T-helper 2 cell (primary cell): Measurements from ENCODE around the gene MVB12B.

Experiments
- DNase-seq, 5 experiments: peaks; one replicate each; pipeline versions ENCODE4 v3.0.0 to v3.0.0-alpha.2; 2012 to 2022

The MVB12B gene

DNA sequence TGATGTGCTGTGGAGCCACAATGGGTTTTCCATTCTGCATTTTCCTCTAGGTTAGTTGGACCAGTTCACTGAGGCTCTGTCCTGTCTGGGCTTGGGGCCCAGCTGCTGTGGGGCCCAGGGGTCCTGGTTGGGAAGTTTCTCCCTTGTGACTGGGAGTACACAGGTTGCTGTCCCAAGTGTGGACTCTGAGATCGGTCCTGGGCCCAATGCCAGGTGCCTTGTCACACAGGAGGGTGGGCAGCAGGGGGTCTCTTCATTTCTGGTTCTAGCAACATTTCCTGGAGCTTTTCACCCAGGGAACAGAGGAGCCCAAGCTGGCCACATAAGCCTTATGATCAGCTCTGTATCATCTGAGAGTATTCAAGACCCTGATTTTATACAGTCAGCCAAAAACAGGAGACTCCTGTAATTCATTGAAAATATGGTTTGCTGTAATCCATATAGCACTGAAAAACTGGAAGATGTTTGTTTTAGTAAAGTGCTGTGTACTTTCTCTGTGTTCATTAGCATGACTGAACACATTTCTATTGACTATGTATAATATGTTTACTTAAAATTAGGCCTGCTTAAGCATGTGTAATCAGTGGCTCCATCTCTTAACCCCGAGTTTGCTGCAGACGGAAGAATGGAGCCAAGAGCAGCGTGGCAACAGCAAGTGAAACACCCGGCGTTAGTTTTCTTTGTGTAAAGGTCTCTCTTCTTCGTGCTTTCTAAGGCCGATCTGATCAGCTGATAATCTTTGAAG, 62.5 kb downstream of the MVB12B start:
- DNase-seq, result no peak

DNA sequence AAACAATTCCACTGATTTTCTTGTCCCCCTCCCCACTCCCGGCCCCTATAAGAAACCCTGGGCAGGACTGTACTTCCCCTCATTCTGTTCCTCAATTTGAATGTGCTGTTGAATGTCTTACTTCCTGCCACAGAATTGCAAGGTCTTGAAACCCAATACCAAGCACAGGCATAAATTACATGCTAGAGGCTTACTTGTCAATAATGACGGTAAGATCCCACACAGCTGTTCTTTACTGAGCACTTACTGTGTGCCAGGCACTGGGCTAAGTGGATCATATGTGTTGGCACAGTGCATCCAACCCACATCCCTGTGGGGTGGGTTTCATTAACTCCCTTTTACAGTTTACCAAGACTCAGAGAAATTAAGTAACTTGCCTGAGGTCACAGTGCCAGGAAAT, 63.4 kb downstream of the MVB12B start:
- peak in 1 of 5 experiments; percentile 70 for DNase-seq

DNA sequence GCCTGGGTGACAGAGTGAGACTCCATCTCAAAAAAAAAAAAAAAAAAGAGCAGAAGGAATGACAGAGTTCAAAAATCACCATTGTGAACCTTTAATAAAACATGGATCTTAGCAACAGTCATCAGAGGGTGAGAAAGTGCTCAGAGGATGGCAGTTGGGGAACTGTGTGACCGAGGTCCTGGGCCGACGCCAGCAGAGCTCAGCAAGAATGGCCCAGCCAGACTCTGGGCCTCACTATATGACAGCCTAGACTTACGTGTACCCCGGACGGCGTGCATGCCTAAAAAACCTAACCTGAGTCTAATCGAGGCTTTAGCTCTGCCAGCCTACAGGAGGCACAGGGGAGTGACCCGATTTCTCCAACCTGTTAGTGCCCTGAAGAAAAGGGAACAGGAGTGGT, 64.3 kb downstream of the MVB12B start:
- DNase-seq, result no peak

DNA sequence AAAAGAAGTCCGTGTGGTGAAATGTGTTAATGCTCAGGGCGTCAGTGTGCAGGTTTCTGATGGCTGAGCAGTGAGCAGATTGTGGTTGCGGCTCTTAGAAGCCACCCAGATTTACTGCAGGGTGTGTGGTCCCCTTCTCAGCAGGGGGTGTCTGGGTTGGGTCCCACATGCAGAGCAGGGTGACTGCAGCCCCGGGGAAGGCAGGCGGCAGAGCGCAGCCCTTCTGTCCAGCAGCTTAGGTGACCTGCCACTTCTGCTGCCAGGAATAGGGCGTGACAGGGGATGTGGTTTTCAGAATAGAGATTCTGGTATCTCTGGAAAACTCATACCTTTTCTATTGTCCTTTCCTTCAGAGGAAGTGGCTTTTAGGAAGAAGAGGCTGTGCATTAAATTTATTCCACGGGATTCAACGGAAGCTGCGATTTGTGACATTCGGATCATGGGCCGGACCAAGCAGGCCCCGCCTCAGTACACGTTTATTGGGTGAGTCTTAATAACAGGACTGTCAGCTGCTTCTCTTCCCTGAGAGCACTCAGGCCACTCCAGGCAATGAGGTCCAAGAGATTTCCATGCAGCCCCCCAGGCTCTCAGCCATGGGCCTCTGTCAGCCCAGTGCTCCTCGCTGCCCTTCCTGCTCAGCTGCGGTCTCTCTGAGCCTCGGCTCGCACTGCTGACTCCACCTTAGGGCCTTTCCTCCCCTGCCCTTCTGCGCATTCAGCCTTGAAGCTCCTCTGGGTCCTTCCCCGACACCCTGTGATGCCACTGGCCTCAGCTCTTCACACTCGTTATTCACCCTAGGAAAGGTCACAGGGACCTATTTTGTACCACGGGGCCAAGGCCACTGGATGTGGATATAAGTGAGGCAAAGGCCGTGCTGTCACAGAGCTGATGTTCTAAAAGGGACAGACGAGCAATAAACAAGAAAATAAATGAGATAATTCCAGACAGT, 65.4 kb downstream of the MVB12B start:
- no peak for DNase-seq

DNA sequence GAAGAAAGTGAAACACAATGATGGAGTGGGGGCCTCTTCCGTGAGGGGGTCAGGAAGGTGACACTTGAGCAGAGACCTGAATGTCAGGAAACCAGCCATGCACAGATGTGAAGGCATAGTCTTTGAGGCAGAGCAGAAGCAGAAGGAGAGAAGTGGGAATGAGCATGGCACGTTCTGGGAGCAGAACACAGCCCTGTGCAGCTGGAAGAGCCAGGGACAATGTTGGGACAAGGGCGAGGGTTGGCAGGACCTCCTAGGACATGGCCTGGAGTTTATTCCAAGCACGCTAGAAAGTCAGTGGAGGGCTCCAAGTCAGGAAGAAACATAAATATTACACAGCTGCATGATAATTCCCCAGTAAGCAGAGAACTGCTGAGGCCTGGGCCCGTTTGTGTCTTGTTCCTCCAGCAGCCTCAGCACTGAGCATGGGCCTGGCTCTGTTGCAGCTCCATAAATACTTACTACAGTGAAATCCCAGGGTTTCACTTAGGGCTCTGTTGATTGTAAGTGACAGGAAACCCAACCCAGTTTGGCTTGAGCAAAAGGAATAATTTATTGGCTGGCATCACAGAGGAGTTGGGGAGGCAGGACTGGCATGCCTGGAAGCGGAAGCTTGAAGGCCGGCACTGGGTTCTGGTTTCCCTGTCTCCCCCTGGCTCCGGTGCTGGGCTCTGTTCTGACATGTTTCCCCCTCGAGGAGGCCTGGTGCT, 66.2 kb downstream of the MVB12B start:
- no peak for DNase-seq

DNA sequence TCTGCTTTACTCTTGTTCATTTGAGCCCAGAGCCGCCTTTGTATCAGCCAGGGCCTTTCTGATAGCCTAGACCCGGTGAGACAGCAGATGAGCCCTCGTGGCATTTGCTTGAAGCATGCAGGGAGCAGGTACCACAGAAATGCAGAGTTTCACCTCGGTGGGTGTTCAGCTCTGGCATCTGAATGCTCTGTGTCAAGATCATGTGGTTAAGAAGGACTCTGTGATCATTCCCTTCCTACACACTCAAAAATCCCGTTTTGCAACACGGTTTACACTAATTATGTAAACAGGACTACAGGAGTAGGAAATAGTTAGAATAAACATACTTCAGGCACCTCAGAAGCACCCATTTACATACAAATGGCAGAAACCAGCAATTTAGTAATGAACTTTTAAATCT, 67.2 kb downstream of the MVB12B start:
- no peak for DNase-seq

DNA sequence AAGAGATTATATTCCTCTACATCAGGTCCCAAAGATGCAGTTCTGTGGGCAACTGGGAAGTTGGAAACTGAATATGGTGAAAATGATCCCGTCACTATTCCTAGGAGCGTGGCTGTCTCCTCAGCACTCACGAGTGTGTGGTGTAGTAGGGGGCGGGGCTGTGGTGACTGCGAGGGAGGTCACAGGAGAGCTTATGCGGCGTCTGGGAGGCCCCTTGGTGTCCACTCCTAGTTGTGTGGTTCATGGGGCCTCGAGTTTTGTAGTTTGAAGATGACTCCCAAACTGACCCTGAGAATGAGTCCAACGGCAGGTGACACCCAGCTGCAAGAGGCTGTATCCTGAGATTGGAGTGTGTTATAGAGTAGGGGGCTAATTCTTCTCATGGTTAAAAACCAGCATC, 68.2 kb downstream of the MVB12B start:
- DNase-seq, result no peak

DNA sequence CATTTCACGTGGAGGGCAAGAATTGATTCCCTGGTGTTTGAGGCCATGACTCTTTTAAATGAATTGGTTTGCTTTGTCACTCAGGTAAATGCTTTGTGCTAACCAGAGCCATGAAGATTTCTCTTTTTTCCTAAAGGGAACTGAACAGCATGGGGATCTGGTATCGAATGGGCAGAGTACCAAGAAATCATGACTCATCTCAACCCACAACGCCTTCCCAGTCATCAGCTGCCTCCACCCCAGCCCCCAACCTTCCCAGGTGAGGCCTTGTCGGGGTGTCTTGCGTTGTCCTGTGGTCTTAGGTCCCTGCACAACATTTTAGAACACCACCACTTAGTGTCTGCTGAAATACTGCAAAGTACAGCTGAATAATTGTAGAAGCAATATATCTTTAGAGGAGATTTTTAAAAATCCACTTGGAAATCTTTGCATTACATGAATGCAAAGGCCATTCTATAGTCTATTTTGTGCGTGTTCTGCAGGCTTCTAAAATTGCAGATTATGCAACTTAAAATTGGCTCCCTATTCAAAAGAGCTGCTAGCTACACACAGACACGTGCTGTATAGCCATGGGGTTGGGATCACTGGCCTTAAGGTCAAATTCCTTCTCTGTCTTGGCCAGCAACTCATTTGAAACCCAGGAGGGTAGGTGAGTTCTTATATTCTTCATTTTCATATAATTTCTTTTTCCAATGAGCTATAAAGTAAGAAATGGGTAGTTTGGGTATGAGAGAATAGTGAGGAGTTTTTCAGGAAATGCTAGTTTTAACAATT, 69.0 kb downstream of the MVB12B start:
- peak in 1 of 5 experiments; percentile 32 for DNase-seq

DNA sequence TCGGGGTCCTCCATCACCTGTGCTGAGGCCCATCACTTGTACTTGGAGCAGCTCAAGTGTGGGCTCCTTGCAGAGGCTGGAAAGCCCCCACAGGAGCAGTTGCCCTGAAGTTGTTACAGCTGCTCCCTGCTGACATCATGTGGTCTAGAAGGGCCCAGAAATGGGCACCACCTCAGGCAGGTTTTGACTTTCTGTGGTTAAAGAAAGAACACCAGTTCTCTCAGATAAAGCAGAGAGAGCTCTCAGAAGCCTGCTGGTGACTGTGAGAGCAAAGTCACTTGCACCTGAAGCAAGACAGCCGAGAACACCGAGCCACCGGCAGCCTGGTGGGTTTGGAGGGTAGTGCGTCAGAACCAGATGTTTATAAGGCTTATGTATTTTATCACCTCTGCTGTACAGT, 70.4 kb downstream of the MVB12B start:
- DNase-seq, result peak in 4 of 5 experiments; percentile 17 to 99 (median 62)

DNA sequence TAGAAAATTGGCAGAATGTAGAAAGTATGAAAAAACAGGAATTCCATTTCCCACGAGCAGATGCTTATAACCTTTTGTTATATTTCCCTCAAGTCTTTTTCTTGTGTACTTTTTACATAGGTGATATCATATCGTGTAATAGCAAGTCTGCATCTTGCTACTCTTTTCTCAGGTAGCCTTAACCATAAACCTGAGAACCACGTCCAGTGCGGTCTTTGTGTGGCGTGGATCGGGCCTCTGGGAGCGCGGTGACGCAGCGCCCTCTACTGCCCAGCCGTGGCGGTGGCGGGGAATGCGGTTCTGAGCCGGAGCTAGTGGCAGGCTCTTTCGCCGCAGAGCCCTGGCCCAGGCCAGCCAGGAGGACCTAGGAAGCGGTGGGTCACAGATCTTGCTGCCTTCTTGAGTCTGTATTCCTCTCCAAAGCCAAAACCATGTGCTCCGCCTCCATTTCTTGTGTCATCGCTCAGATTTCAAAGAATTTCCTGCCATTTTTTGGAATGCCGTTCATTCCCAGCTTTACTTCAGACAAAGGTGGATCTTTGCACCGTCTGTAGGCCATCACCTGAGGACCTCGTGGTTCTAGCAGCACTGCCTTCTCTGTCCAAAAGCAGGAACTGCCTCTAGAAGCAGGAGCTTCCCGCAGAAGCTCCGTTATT, 71.9 kb downstream of the MVB12B start:
- DNase-seq, result peak; percentile 49 to 75 (median 60)

DNA sequence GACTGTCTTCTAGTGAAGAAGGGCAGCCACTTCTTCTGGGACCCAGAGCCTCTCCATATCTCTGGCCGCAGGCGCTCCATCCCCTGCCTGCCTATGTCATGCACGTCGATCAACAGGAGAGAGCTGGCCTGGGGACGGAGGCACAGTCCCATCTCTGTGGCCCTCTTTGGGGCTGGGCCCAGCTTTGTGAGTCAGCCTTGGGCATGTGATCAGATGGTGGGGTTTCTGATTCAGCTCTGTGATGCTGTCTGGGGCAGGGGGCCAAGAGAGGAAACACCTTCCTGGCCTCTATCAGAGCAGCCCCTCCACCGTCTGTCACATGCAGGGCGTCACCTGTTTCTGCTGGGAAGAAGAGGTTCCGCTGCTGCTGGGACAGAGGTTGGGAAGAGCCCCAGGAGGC, 72.6 kb downstream of the MVB12B start:
- DNase-seq, result no peak

DNA sequence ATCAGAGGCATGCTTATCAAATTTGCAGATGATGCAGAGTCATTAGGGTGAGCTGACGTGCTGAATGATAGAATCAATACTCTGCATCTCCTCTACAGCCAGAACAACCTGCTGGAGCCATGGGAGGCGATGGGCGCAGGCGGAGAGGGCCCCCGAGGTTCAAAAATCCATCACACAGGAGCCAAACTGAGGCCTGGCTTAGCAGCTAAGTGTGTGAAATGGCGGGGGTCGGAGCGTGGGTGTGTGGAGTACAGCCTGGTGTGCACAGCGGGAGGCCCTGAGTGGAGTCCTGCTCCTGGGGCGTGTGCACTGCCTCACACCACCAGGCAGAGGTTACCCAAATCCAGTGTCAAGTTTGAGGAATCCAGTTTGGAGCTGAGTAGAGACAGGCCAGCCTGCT, 73.2 kb downstream of the MVB12B start:
- no peak for DNase-seq

DNA sequence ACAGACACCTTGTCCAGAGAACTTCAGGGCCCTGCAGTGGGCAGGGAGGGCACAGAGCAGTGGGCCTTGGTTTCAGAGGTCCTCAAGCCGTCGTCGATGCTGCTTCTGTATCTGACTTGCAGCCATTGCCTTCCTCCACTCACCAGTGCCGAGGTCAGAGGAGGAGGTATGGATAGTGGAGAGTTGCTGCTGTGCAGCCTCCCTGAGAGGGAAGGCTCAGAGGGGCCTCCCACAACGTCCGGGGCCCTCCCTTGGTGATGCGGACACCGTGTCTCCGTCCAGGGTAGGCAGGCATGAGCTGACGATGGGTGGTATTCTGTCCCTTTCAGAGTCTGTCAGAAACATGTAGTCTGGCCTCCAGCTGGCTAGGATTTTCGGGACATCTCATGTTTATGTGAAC, 73.9 kb downstream of the MVB12B start:
- no peak for DNase-seq

DNA sequence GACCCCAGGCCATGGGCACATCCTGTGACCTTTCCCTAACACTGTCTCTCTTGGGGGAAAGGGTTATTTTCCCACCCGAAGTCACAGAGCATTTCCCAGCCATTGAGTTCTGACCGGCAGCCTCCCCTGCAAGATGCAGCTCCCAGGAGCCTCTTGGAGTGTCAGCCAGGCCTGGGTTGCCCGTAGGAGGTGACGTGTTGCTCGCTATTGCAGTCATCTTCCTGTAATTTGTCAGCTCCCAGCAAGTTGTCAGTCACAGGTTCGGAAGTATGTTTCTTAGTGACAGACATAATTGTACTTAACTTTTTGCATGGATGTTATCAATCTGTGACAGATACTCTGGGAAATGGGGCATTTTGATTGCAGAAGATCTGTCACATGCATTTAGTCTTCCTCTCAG, 74.5 kb downstream of the MVB12B start:
- DNase-seq, result peak in 1 of 5 experiments; percentile 50

DNA sequence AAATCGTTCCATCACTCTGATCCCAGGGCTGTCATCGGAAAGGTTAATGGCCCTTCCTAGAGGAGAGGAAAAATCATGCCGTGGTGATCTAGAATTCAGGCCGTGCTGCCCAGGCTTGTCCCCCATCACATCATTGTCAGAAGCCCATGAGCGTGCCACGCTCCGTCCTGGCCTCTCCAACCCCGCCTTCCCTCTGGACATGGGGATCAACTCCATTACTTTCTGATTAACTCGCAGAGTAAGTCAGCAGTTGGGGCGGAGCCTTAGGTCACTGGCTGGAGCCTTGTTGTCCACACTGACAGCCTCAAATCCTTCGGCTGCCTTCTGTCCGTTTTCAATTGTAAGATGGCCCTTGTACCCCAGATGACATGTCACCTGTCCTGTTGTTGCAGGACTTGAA, 75.0 kb downstream of the MVB12B start:
- no peak for DNase-seq

DNA sequence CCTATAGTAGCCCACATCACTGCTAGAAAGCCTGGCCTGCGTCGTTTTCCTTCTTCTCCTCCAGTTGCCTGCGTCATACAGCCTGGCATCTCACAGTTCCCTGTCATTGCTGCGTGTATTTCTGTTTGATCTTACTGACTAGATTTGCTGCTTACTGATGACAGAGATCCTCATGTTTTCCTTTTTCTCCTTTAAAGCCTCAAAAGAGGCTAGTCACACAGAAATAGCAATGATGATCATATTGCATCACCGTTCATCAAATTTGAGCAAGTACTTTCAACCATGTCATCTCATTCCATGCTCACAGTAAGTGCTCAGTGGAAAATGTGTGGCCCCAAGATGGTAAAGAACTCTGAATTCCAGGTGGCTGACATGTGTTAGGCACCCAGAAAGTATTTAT, 76.8 kb downstream of the MVB12B start:
- no peak for DNase-seq

DNA sequence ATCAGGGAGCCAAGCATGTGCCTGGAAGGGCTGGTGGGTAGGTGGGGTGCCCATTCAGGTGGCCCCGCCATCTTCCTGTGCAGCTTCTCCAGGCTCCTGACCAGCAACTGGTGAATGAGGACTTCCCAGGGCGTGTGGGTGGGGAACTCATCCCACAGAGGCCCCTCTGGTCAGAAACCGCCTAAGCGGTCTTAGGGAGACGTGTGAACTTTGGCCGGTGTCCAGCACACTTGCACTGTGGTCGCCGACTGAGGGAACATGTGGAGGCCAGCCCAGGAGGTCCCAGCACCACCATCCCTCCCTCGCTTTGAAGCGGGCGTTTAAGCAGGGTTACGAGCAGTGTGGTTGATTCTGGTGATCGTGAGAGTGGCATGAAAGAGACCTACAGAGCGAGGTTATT, 77.8 kb downstream of the MVB12B start:
- DNase-seq, result no peak

DNA sequence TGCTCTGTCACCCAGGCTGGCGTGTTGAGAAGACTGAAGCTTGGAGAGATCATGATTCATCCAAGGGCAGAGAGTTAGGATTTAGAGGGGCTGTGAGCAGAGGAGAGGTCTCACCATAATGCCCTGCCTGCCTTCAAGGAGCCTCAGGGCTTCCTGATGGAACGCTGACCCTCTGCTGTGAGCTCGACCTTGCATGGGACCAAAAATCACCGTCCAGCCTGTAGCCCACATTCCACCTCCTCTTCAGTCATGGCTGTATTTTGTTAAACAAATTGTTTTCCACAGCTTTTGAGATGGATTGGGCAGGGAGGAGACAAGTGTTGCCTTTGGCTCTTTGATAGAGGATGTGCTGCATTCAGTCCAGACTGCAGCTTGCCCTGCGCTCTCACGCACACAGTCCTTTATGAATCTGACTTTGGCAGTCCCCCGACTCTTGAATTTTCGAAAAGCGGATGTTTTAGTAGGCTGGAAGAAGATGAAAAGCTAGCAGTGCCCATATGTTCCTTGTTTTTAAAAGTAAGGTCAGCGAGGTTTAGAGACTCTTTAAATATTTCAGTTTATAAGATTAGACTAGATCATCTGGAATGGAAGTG, 79.5 kb downstream of the MVB12B start:
- no peak for DNase-seq

DNA sequence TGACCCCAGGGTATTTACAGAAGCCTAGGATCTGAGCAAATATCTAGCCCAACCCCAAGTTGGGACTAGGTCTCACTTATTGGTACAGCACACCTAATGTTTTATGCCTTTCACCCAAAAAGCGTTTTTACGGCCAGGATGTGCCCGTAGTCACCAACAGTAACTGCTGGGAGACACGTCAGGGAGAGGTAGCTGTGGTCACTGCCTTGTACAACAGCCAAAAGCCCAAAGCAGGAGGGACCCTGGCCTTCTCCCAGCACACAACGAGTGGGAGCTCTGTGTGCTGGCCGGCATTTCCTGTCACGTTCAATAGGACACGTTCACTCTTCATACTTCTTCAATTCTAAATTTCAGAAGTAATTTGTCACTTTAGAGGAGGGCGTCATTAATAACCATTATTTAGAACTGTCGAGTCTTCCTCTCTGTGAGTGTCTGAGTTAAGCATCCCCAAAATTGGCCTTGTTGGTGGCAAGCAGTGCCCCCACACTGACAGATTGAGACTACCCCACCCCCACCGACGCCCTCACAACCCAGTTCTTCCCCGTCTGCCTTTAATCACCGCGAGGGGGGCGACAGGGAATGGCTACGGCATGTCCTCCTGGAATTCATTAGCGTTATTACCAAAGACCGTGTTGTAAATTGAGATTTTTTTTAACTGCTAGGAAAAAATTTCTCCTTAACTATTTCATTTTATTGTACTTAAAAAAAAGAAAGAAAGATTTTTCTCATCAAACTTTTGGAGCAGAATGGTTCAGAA, 80.7 kb downstream of the MVB12B start:
- DNase-seq, result no peak

DNA sequence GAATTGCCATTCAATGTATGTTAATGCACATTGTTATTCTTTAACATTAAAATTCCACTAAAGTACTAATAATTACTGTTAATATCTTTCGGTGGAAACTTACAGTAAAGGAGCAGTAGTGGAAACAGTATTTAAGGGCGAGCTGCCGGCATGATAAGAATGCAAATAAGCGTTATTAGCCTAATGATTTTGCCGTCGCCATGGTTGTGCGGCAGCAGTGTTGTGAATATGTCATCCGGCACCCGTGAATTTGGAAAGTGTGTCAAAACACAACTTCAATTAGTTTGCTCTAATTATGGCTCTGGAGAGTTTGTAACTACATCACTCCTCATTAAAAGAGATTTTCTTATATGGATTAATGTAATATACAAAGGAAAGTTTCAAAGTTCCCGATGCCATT, 81.4 kb downstream of the MVB12B start:
- DNase-seq, result no peak

DNA sequence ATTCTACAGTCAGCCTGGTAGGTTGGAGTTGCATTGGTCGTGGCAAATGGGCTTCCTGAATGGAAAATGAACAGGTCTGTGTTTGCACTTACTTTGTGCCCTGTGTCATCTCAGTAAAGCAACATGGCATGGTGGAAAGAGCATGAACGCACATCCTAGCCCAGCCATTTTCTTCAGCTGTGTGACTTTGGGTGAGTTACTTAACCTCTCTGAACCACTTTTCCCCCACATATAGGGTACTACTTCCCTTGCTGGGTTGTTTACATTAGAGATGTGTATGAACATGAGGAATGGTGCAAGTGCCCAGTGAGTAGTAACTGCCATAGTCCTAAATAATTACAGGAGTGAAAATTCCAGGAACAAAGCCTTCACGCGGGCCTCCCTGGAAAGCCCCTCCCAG, 83.6 kb downstream of the MVB12B start:
- DNase-seq, result no peak
